Skeletal muscle satellite cell (primary cell): Measurements from ENCODE around the gene ASXL1.

Experiments used
- H3K27me3 ChIP-seq: 2 replicates; pipeline ENCODE4 v1.7.0; 2013; ENCODE audit warnings: low read length; ENCODE audit not compliant: control insufficient read depth, insufficient read depth
- H3K36me3 ChIP-seq: 2 replicates; pipeline ENCODE4 v1.7.0; 2013; ENCODE audit warnings: mild to moderate bottlenecking, control low read depth, low read length; ENCODE audit not compliant: insufficient read depth
- H3K4me1 ChIP-seq: 2 replicates; pipeline ENCODE4 v1.7.0; 2013; ENCODE audit warnings: low read length; ENCODE audit not compliant: control insufficient read depth, insufficient read depth
- H3K4me2 ChIP-seq: 2 replicates; pipeline ENCODE4 v1.7.0; 2013; ENCODE audit warnings: mild to moderate bottlenecking, low read length
- H3K4me3 ChIP-seq: 2 replicates; pipeline ENCODE4 v1.7.0; 2013; ENCODE audit warnings: low read length
- H3K9ac ChIP-seq: 2 replicates; pipeline ENCODE4 v1.7.0; 2013; ENCODE audit warnings: mild to moderate bottlenecking, low read depth, low read length, moderate library complexity
- H3K9me3 ChIP-seq: replicated peaks from 2 replicates; pipeline ENCODE4 v1.7.0; 2013; ENCODE audit warnings: mild to moderate bottlenecking, control low read depth, low read length

ASXL1 gene

GRCh38 chr20:32483351-32484224 is 125.5 kb downstream of the ASXL1 start:
- H3K27me3 ChIP-seq: peaks cover 26% of the 10 kb centered on the region
- peak overlapping the region; percentile 89 for H3K4me2 ChIP-seq
- H3K9ac ChIP-seq: peak overlapping the region; percentile 25
- H3K4me3 ChIP-seq: peak overlapping the region; percentile 73
- H3K4me1 ChIP-seq: no peaks in the 10 kb centered on the region
- H3K36me3 ChIP-seq: no peaks in the 10 kb centered on the region
- no peaks in the 10 kb centered on the region for H3K9me3 ChIP-seq

GRCh38 chr20:32484225-32484957 is 126.3 kb downstream of the ASXL1 start:
- Histone ChIP-seq H3K9me3 (no peaks in the 10 kb centered on the region), H3K9ac (peak overlapping the region; percentile 46), H3K27me3 (peaks cover 26% of the 10 kb centered on the region), H3K4me1 (no peaks in the 10 kb centered on the region), H3K4me3 (peak overlapping the region; percentile 66), H3K36me3 (no peaks in the 10 kb centered on the region), H3K4me2 (peak overlapping the region; percentile 89)

GRCh38 chr20:32484958-32485769 is 127.0 kb downstream of the ASXL1 start:
- Histone ChIP-seq H3K9ac (peak overlapping the region; percentile 46), H3K9me3 (no peaks in the 10 kb centered on the region), H3K27me3 (peaks cover 26% of the 10 kb centered on the region), H3K4me2 (peak overlapping the region; percentile 89), H3K36me3 (no peaks in the 10 kb centered on the region), H3K4me1 (no peaks in the 10 kb centered on the region), H3K4me3 (peak overlapping the region; percentile 66)

- Histone ChIP-seq H3K27me3 (peaks cover 33% of the 10 kb centered on the region), H3K9ac (no peak overlapping the region), H3K9me3 (no peaks in the 10 kb centered on the region), H3K4me3 (no peak overlapping the region), H3K4me1 (no peaks in the 10 kb centered on the region), H3K36me3 (no peaks in the 10 kb centered on the region), H3K4me2 (no peak overlapping the region)
Measured at GRCh38 chr20:32485770-32486478, 127.8 kb downstream of the ASXL1 start.

- H3K9ac ChIP-seq: no peak overlapping the region
- no peaks in the 10 kb centered on the region for H3K4me1 ChIP-seq
- H3K9me3 ChIP-seq: no peaks in the 10 kb centered on the region
- no peaks in the 10 kb centered on the region for H3K36me3 ChIP-seq
- peaks cover 34% of the 10 kb centered on the region for H3K27me3 ChIP-seq
- H3K4me2 ChIP-seq: no peak overlapping the region
- no peak overlapping the region for H3K4me3 ChIP-seq
Measured at GRCh38 chr20:32487381-32487780, 129.2 kb downstream of the ASXL1 start.

- Histone ChIP-seq H3K27me3 (peaks cover 34% of the 10 kb centered on the region), H3K9ac (no peak overlapping the region), H3K4me2 (no peak overlapping the region), H3K9me3 (no peaks in the 10 kb centered on the region), H3K36me3 (no peaks in the 10 kb centered on the region), H3K4me3 (no peak overlapping the region), H3K4me1 (no peaks in the 10 kb centered on the region)
Measured at GRCh38 chr20:32488066-32488838, 130.1 kb downstream of the ASXL1 start.
